ENCODE data around the gene RNF145.

The RNF145 gene

GRCh38 chr5:159139802-159140201 lies 69.6 kb downstream of the RNF145 start:
- TF ChIP-seq CTCF (IDR thresholded peaks at IDR 0.05; ENCODE audit: low read depth, low read length): no peak
- DNase-seq (ENCODE audit: extremely low read depth, low read depth): no peak

GRCh38 chr5:159135896-159136531 lies 73.3 kb downstream of the RNF145 start:
- no peak for TF ChIP-seq CTCF (IDR thresholded peaks at IDR 0.05; ENCODE audit: low read depth, low read length)
- DNase-seq (ENCODE audit: extremely low read depth, low read depth): peak; percentile 31

GRCh38 chr5:159133041-159133741 lies 76.2 kb downstream of the RNF145 start:
- DNase-seq (ENCODE audit: extremely low read depth, low read depth): peak; percentile 60
- TF ChIP-seq CTCF (IDR thresholded peaks at IDR 0.05; ENCODE audit: low read depth, low read length): peak; percentile 63

GRCh38 chr5:159132429-159133040 lies 76.8 kb downstream of the RNF145 start:
- DNase-seq (ENCODE audit: extremely low read depth, low read depth): no peak
- no peak for TF ChIP-seq CTCF (IDR thresholded peaks at IDR 0.05; ENCODE audit: low read depth, low read length)

GRCh38 chr5:159131951-159132350 lies 77.4 kb downstream of the RNF145 start:
- no peak for TF ChIP-seq CTCF (IDR thresholded peaks at IDR 0.05; ENCODE audit: low read depth, low read length)
- DNase-seq (ENCODE audit: extremely low read depth, low read depth): no peak

GRCh38 chr5:159130871-159131270 lies 78.5 kb downstream of the RNF145 start:
- DNase-seq (ENCODE audit: extremely low read depth, low read depth): no peak
- TF ChIP-seq CTCF (IDR thresholded peaks at IDR 0.05; ENCODE audit: low read depth, low read length): no peak

- no peak for TF ChIP-seq CTCF (IDR thresholded peaks at IDR 0.05; ENCODE audit: low read depth, low read length)
- DNase-seq (ENCODE audit: extremely low read depth, low read depth): no peak
Observed at GRCh38 chr5:159128070-159128541, 81.2 kb downstream of the RNF145 start.

All from AG09319 (cell line).